NCI-H1436 treated with DMSO at 0.1 percent for 48 hours (cell line): ENCODE results near the gene AARS2.
"Not testable (repeated sequence)": the region's sequence is repeated elsewhere in the genome, so short reads cannot be mapped to it uniquely, and the experiment has no call there.

Source experiments
- DNase-seq: peaks from one replicate; lab custom pipeline; 2025; lab: John Stamatoyannopoulos, UW

Gene AARS2

GRCh38 chr6:44312901-44313788, at the start of gene AARS2:
TSS of gene AARS2 (minus strand) at chr6:44313347. CDS start at chr6:44313323, 24 bp downstream.
- DNase-seq: peak; percentile 34

- DNase-seq: no peak
Observed at GRCh38 chr6:44361947-44362346, 48.8 kb upstream of the AARS2 start.

- no peak for DNase-seq
Observed at GRCh38 chr6:44359973-44360372, 46.8 kb upstream of the AARS2 start.

- no peak for DNase-seq
Observed at GRCh38 chr6:44356487-44356886, 43.3 kb upstream of the AARS2 start.

- no peak for DNase-seq
Observed at GRCh38 chr6:44355640-44356039, 42.5 kb upstream of the AARS2 start.

- DNase-seq: no peak
Observed at GRCh38 chr6:44353336-44353735, 40.2 kb upstream of the AARS2 start.

GRCh38 chr6:44352259-44352658, 39.1 kb upstream of the AARS2 start:
- DNase-seq: no peak

- DNase-seq: not testable (repeated sequence)
Observed at GRCh38 chr6:44350650-44350994, 37.5 kb upstream of the AARS2 start.

GRCh38 chr6:44349904-44350649, 36.9 kb upstream of the AARS2 start:
- no peak for DNase-seq

GRCh38 chr6:44346818-44347217, 33.7 kb upstream of the AARS2 start:
- DNase-seq: not testable (repeated sequence)

- DNase-seq: no peak
Observed at GRCh38 chr6:44342489-44342888, 29.3 kb upstream of the AARS2 start, which contains the start of gene SPATS1. TSS of gene SPATS1 (plus strand) at chr6:44342650. CDS start at chr6:44343096, 446 bp downstream.

GRCh38 chr6:44342052-44342451, 28.9 kb upstream of the AARS2 start:
- DNase-seq: peak; percentile 36

- DNase-seq: no peak
Observed at GRCh38 chr6:44341095-44341890, 28.1 kb upstream of the AARS2 start.

- DNase-seq: no peak
Observed at GRCh38 chr6:44339763-44340625, 26.8 kb upstream of the AARS2 start.

- DNase-seq: no peak
Observed at GRCh38 chr6:44339301-44339700, 26.2 kb upstream of the AARS2 start.

GRCh38 chr6:44338228-44339122, 25.3 kb upstream of the AARS2 start:
- peak; percentile 14 for DNase-seq

- no peak for DNase-seq
Observed at GRCh38 chr6:44335631-44336030, 22.5 kb upstream of the AARS2 start.

GRCh38 chr6:44333942-44334341, 20.8 kb upstream of the AARS2 start:
- no peak for DNase-seq

GRCh38 chr6:44333273-44333919, 20.2 kb upstream of the AARS2 start:
- DNase-seq: no peak

- DNase-seq: no peak
Observed at GRCh38 chr6:44332585-44332984, 19.4 kb upstream of the AARS2 start.
